ENCODE data around the gene CXCL3. TPM values are rescaled to one million over a fixed set of nuclear protein-coding genes. Genes with fewer than 3 reads are reported as not detected.

The CXCL3 gene
- total and polyA plus RNA-seq, 2 donors (not counting 1 experiment from before 2014, with no cell fraction given), result 0.51 to 2.5 TPM

- H3K4me2 ChIP-seq (ENCODE audit: extremely low read depth, insufficient read depth, low read length), result no peak overlapping the region
- no peaks in the 10 kb centered on the region for H3K36me3 ChIP-seq (ENCODE audit: control insufficient read depth, insufficient read depth, low read length)
- H3K9ac ChIP-seq (ENCODE audit: insufficient read depth, low read length), result no peak overlapping the region
- DNase-seq (ENCODE audit: low read depth in 2 of 2), result no peak
- H3K4me1 ChIP-seq (ENCODE audit: control insufficient read depth, extremely low read depth, insufficient read depth, low read length), result no peaks in the 10 kb centered on the region
- no peaks in the 10 kb centered on the region for H3K27me3 ChIP-seq (ENCODE audit: control insufficient read depth, insufficient read depth, low read length)
- H3K4me3 ChIP-seq (replicated peaks in 1 of 4; ENCODE audit: control extremely low read depth in 1 of 4, insufficient read depth in 1 of 4, low read depth in 3 of 4, low read length in 4 of 4), result no peak overlapping the region
- H4K20me1 ChIP-seq (ENCODE audit: control insufficient read depth, extremely low read depth, insufficient read depth, low read length), result no peaks in the 10 kb centered on the region
- no peak overlapping the region for H2AFZ ChIP-seq (ENCODE audit: low read length)
- H3K79me2 ChIP-seq (ENCODE audit: control insufficient read depth, insufficient read depth, low read length), result no peaks in the 10 kb centered on the region
- TF ChIP-seq EZH2 (IDR thresholded peaks at IDR 0.05; ENCODE audit: low read length, missing control alignments) (no peak), CTCF (conservative IDR thresholded peaks at IDR 0.05 in 1 of 2, IDR thresholded peaks at IDR 0.05 in 1 of 2; ENCODE audit: low read depth in 1 of 2, low read length in 2 of 2) (no peak)
- no peaks in the 10 kb centered on the region for H3K9me3 ChIP-seq (ENCODE audit: control insufficient read depth, insufficient read depth, low read depth, low read length)
- H3K27ac ChIP-seq (ENCODE audit: insufficient read depth, low read length), result no peak overlapping the region
These were observed 48.6 kb downstream of the CXCL3 start for GRCh38 chr4:73989928-73990327.

GRCh38 chr4:73989031-73989430, 49.5 kb downstream of the CXCL3 start:
- Histone ChIP-seq H3K27ac (ENCODE audit: insufficient read depth, low read length) (no peak overlapping the region), H3K79me2 (ENCODE audit: control insufficient read depth, insufficient read depth, low read length) (no peaks in the 10 kb centered on the region), H2AFZ (ENCODE audit: low read length) (no peak overlapping the region), H3K4me1 (ENCODE audit: control insufficient read depth, extremely low read depth, insufficient read depth, low read length) (no peaks in the 10 kb centered on the region), H3K9me3 (ENCODE audit: control insufficient read depth, insufficient read depth, low read depth, low read length) (no peaks in the 10 kb centered on the region), H3K4me3 (replicated peaks in 1 of 4; ENCODE audit: control extremely low read depth in 1 of 4, insufficient read depth in 1 of 4, low read depth in 3 of 4, low read length in 4 of 4) (no peak overlapping the region), H3K9ac (ENCODE audit: insufficient read depth, low read length) (no peak overlapping the region), H3K36me3 (ENCODE audit: control insufficient read depth, insufficient read depth, low read length) (no peaks in the 10 kb centered on the region), H3K27me3 (ENCODE audit: control insufficient read depth, insufficient read depth, low read length) (no peaks in the 10 kb centered on the region), H4K20me1 (ENCODE audit: control insufficient read depth, extremely low read depth, insufficient read depth, low read length) (no peaks in the 10 kb centered on the region), H3K4me2 (ENCODE audit: extremely low read depth, insufficient read depth, low read length) (no peak overlapping the region)
- DNase-seq (ENCODE audit: low read depth in 2 of 2), result no peak
- TF ChIP-seq CTCF (conservative IDR thresholded peaks at IDR 0.05 in 1 of 2, IDR thresholded peaks at IDR 0.05 in 1 of 2; ENCODE audit: low read depth in 1 of 2, low read length in 2 of 2), result no peak
- TF ChIP-seq EZH2 (IDR thresholded peaks at IDR 0.05; ENCODE audit: low read length, missing control alignments), result no peak

- no peak within 1 kb of the TSS for H3K4me3 ChIP-seq (replicated peaks in 1 of 4; ENCODE audit: control extremely low read depth in 1 of 4, insufficient read depth in 1 of 4, low read depth in 3 of 4, low read length in 4 of 4)
- no peak within 1 kb of the TSS for H3K27ac ChIP-seq (ENCODE audit: insufficient read depth, low read length)
- no peak within 1 kb of the TSS for H2AFZ ChIP-seq (ENCODE audit: low read length)
- TF ChIP-seq EZH2 (IDR thresholded peaks at IDR 0.05; ENCODE audit: low read length, missing control alignments) (no peak), CTCF (conservative IDR thresholded peaks at IDR 0.05 in 1 of 2, IDR thresholded peaks at IDR 0.05 in 1 of 2; ENCODE audit: low read depth in 1 of 2, low read length in 2 of 2) (no peak)
- DNase-seq (ENCODE audit: low read depth in 2 of 2), result no peak
- H4K20me1 ChIP-seq (ENCODE audit: control insufficient read depth, extremely low read depth, insufficient read depth, low read length), result no peaks in the 10 kb centered on the region
- no peaks in the 10 kb centered on the region for H3K4me1 ChIP-seq (ENCODE audit: control insufficient read depth, extremely low read depth, insufficient read depth, low read length)
- no peaks in the 10 kb centered on the region for H3K36me3 ChIP-seq (ENCODE audit: control insufficient read depth, insufficient read depth, low read length)
- no peak within 1 kb of the TSS for H3K9ac ChIP-seq (ENCODE audit: insufficient read depth, low read length)
- H3K27me3 ChIP-seq (ENCODE audit: control insufficient read depth, insufficient read depth, low read length), result no peaks in the 10 kb centered on the region
- no peaks in the 10 kb centered on the region for H3K9me3 ChIP-seq (ENCODE audit: control insufficient read depth, insufficient read depth, low read depth, low read length)
- no peak within 1 kb of the TSS for H3K4me2 ChIP-seq (ENCODE audit: extremely low read depth, insufficient read depth, low read length)
- no peaks in the 10 kb centered on the region for H3K79me2 ChIP-seq (ENCODE audit: control insufficient read depth, insufficient read depth, low read length)
These were observed 50.4 kb downstream of the CXCL3 start, which contains the start of gene PPBP for GRCh38 chr4:73988061-73988460. Gene PPBP, minus strand, starts transcription at chr4:73988190. Its CDS starts 87 bp downstream, at chr4:73988103.

Other genes starting within 250 kb of the CXCL3 start
- gene CXCL6, start 202.0 kb downstream of the CXCL3 start, total RNA-seq, result 0.17 and 0.77 TPM in 2 replicates
- 0.23 and 0.66 TPM in 2 replicates for gene CXCL6, start 202.0 kb downstream of the CXCL3 start, polyA plus RNA-seq
- not detected in 2 replicates for gene PF4V1, start 185.4 kb downstream of the CXCL3 start, total RNA-seq
- gene PF4V1, start 185.4 kb downstream of the CXCL3 start, polyA plus RNA-seq, result not detected in 2 replicates
- 1.5 and 2.3 TPM in 2 replicates for gene CXCL1, start 169.3 kb downstream of the CXCL3 start, total RNA-seq
- 1.2 and 1.4 TPM in 2 replicates for gene CXCL1, start 169.3 kb downstream of the CXCL3 start, polyA plus RNA-seq
- gene PF4, start 56.7 kb downstream of the CXCL3 start, total RNA-seq, result not detected in 2 replicates
- not detected in 2 replicates for gene PF4, start 56.7 kb downstream of the CXCL3 start, polyA plus RNA-seq
- not detected in 2 replicates for gene PPBP, start 50.5 kb downstream of the CXCL3 start, total RNA-seq
- gene PPBP, start 50.5 kb downstream of the CXCL3 start, polyA plus RNA-seq, result not detected in 2 replicates
- 0.66 and 0.77 TPM in 2 replicates for gene CXCL5, start 40.0 kb downstream of the CXCL3 start, total RNA-seq
- gene CXCL5, start 40.0 kb downstream of the CXCL3 start, polyA plus RNA-seq, result 0.24 and 0.58 TPM in 2 replicates
- gene CXCL2, start 60.5 kb upstream of the CXCL3 start, total RNA-seq, result 2.8 and 4.4 TPM in 2 replicates
- 0.25 and 2.1 TPM in 2 replicates for gene CXCL2, start 60.5 kb upstream of the CXCL3 start, polyA plus RNA-seq
- 12.1 and 13.0 TPM in 2 replicates for gene MTHFD2L, start 119.4 kb upstream of the CXCL3 start, total RNA-seq
- 4.4 and 5.2 TPM in 2 replicates for gene MTHFD2L, start 119.4 kb upstream of the CXCL3 start, polyA plus RNA-seq